Choroid plexus epithelial cell (primary cell): Measurements from ENCODE around the gene NIN.
A peak's percentile ranks its signal among the peaks of the same experiment; 100 is the strongest.

ENCODE experiments used
- DNase-seq: peaks from one replicate; pipeline ENCODE4 v3.0.0-alpha.2; 2010; ENCODE audit warnings: low read depth
- H3K4me3 ChIP-seq: 2 replicates; pipeline ENCODE4 v1.5.1; 2011; ENCODE audit warnings: low read depth, mild to moderate bottlenecking, control low read depth, low read length, moderate library complexity
- TF ChIP-seq, protein P1 (sequence below): conservative IDR thresholded peaks from 2 replicates; pipeline ENCODE4 v1.5.1; 2011; ENCODE audit warnings: low read depth, mild to moderate bottlenecking, control low read depth, inconsistent platforms, low read length, moderate library complexity

NIN gene

DNA sequence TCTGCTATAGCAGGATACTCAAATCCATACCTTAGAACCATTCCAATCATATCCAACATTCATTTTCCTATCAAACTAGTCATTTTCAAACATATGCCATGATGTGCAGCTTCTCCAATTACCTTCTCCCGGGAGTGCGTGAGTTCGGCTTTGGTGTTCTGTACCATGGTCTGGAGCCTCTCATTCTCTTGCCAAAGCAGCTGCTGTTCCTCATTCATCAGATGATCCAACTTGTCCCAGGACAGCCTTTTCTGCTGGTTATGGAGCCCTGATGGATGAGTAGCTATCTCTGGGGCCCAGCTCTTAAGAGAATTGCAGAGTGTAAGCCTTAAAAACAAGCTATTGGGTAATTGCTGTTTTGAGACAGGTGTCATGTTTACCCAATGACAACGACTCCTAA lies 91.8 kb downstream of the NIN start:
- DNase-seq = no peak
- no peak overlapping the region for H3K4me3 ChIP-seq
- TF ChIP-seq, protein P1, sequence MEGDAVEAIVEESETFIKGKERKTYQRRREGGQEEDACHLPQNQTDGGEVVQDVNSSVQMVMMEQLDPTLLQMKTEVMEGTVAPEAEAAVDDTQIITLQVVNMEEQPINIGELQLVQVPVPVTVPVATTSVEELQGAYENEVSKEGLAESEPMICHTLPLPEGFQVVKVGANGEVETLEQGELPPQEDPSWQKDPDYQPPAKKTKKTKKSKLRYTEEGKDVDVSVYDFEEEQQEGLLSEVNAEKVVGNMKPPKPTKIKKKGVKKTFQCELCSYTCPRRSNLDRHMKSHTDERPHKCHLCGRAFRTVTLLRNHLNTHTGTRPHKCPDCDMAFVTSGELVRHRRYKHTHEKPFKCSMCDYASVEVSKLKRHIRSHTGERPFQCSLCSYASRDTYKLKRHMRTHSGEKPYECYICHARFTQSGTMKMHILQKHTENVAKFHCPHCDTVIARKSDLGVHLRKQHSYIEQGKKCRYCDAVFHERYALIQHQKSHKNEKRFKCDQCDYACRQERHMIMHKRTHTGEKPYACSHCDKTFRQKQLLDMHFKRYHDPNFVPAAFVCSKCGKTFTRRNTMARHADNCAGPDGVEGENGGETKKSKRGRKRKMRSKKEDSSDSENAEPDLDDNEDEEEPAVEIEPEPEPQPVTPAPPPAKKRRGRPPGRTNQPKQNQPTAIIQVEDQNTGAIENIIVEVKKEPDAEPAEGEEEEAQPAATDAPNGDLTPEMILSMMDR = no peak

GRCh38 chr14:50736932-50737419 lies 94.0 kb downstream of the NIN start:
- H3K4me3 ChIP-seq = no peak overlapping the region
- TF ChIP-seq, protein P1 = no peak
- no peak for DNase-seq

DNA sequence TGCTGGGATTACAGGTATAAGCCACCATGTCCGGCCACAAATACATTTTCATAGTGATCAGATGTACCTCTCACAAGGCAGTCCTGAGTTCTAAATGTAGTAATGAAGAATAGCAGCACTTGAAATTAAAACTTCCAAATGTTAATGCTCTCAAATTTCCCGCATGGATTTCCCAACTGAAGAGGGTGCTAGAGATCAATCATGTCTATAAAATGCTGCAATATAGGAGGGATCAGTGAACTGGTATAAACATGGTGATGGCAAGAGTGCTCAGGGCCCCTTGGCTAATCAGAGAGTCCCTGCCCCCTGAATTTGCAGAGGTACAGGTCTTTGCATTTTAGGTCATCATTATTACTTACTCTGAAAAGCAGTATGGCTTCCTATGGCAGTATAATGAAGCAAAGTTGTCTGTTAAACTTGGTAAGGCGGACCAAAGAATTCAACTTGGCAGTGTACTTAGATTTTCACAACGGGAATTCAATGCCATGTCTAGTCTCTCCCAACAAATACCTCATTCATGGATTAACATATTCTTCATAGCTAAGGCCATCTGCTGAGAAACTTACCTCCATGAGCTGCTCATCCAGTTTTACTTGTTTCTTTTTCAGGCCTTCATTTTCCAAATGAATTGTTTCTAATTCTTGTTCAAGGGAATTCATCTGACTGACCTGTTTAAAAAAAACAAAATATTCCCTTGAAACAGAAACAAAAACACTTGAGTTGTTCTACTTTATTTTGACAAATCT lies 95.8 kb downstream of the NIN start:
- TF ChIP-seq, protein P1 = peak; percentile 19
- H3K4me3 ChIP-seq = no peak overlapping the region
- DNase-seq = peak; percentile 17

GRCh38 chr14:50733494-50733893 lies 97.5 kb downstream of the NIN start:
- TF ChIP-seq, protein P1 = no peak
- H3K4me3 ChIP-seq = no peak overlapping the region
- no peak for DNase-seq

GRCh38 chr14:50728836-50729235 lies 102.1 kb downstream of the NIN start:
- no peak overlapping the region for H3K4me3 ChIP-seq
- no peak for DNase-seq
- TF ChIP-seq, protein P1 = no peak

DNA sequence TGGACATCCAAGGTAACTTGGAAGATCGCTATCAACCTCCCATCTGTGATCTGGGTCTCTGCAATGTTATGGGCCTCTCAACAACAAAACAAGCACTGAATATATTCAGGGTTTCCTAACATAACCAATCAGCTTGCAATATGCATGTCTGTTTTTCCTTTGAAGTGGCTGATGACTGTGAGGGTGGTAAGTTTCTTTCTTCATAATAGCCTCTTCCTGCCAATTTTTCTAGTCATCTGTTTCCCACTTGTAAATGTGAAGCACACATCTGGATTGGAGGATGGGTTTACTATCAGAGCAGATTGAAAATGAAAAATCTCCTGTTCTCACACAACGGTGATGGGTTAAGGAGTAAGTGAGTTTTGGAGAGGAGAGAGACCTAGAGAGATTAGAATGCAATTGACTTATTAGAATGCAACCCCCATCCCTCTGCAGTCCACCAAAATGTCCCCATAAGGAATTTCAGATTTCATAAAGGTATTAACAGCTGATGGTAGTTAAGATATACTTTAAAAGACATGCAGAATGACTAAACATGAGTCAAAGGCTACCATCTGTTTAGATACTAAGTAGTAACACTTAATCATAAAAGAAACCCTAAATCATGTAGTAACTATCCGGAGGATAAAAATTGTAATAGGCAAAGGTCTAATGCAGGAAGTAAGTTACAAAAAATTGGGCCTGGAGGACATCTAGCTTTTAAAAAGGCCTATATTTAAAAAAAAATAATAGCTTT lies 104.4 kb downstream of the NIN start:
- no peak overlapping the region for H3K4me3 ChIP-seq
- TF ChIP-seq, protein P1 = no peak
- DNase-seq = peak; percentile 85
